ENCODE results near the gene SOD2.

SOD2 gene

DNA sequence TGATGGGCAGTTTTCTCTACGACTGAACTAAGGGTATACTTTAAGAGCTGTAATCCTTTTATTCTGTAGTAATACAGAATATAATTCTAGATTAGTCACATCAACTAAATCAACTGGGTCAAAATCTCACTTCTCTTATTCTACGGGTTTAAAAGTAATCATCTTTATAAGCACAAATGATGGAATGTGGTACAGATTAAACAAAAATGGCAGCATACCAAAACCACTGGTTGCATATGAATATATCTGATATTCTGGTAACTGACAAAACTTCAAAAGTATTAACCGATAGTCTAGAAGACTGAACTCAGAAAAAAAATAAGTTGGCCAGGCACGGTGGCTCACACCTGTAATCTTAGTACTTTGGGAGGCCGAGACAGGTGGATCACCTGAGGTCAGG, 7.0 kb downstream of the SOD2 start:
- Histone ChIP-seq H3K9me3 (peaks cover 32% of the 10 kb centered on the region), H3K4me3 (ENCODE audit: low read depth in 1 of 2, low read length in 1 of 2) (peak overlapping the region in 1 of 2 experiments; percentile 40), H3K36me3 (peaks cover 100% of the 10 kb centered on the region), H3K27me3 (no peaks in the 10 kb centered on the region), H3K4me1 (ENCODE audit: control insufficient read depth in 1 of 2, insufficient read depth in 1 of 2, low read depth in 1 of 2, low read length in 1 of 2) (peaks cover 90 to 95% of the 10 kb centered on the region in 2 experiments), H3K27ac (peak overlapping the region; percentile 35)
- TF ChIP-seq, protein P1, sequence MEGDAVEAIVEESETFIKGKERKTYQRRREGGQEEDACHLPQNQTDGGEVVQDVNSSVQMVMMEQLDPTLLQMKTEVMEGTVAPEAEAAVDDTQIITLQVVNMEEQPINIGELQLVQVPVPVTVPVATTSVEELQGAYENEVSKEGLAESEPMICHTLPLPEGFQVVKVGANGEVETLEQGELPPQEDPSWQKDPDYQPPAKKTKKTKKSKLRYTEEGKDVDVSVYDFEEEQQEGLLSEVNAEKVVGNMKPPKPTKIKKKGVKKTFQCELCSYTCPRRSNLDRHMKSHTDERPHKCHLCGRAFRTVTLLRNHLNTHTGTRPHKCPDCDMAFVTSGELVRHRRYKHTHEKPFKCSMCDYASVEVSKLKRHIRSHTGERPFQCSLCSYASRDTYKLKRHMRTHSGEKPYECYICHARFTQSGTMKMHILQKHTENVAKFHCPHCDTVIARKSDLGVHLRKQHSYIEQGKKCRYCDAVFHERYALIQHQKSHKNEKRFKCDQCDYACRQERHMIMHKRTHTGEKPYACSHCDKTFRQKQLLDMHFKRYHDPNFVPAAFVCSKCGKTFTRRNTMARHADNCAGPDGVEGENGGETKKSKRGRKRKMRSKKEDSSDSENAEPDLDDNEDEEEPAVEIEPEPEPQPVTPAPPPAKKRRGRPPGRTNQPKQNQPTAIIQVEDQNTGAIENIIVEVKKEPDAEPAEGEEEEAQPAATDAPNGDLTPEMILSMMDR (IDR thresholded peaks at IDR 0.05), result no peak

DNA sequence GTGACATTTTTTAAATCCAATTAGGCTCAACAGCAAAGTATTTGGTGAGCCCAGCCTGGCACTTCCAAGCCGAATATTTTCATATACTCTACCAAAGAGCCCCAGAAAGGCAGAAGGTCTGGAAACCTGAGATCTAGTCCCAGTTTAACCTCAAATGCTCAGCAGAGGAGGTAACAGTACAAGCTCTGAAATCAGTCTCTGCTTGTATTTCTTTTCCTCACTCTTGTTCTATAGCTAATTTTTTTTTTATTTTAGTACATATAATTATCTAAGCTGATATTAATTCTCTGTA, 9.1 kb downstream of the SOD2 start:
- Histone ChIP-seq H3K4me1 (ENCODE audit: control insufficient read depth in 1 of 2, insufficient read depth in 1 of 2, low read depth in 1 of 2, low read length in 1 of 2) (peaks cover 91 to 97% of the 10 kb centered on the region in 2 experiments), H3K4me3 (ENCODE audit: low read depth in 1 of 2, low read length in 1 of 2) (peak overlapping the region; percentile 34 to 43), H3K27me3 (no peaks in the 10 kb centered on the region), H3K9me3 (peaks cover 32% of the 10 kb centered on the region), H3K36me3 (peaks cover 100% of the 10 kb centered on the region), H3K27ac (peak overlapping the region; percentile 77)
- TF ChIP-seq, protein P1 (IDR thresholded peaks at IDR 0.05), result no peak

DNA sequence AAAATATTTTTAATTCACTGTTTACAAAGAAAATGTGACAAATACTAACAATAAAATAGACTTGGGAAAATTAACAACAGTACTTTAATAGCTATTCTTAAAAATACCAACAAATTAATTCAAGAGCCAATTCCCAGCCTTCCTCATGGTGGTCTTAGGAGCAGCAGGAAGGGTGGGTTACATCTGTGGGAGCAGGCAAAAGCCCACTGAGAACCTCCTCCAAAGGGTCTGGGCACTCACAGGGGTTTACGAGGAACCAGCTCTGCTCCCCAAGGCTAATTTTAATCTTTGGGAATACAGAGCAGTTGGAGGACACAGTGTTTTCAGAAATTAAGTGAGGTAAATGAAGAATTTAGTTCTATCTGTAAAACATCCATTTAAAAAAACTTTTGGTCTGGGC, 10.2 kb downstream of the SOD2 start:
- peaks cover 91 to 95% of the 10 kb centered on the region in 2 experiments for H3K4me1 ChIP-seq (ENCODE audit: control insufficient read depth in 1 of 2, insufficient read depth in 1 of 2, low read depth in 1 of 2, low read length in 1 of 2)
- peaks cover 100% of the 10 kb centered on the region for H3K36me3 ChIP-seq
- H3K4me3 ChIP-seq (ENCODE audit: low read depth in 1 of 2, low read length in 1 of 2), result peak overlapping the region; percentile 13 to 43
- TF ChIP-seq, protein P1 (IDR thresholded peaks at IDR 0.05), result no peak
- H3K9me3 ChIP-seq, result peaks cover 36% of the 10 kb centered on the region
- H3K27me3 ChIP-seq, result no peaks in the 10 kb centered on the region
- H3K27ac ChIP-seq, result peak overlapping the region; percentile 77

DNA sequence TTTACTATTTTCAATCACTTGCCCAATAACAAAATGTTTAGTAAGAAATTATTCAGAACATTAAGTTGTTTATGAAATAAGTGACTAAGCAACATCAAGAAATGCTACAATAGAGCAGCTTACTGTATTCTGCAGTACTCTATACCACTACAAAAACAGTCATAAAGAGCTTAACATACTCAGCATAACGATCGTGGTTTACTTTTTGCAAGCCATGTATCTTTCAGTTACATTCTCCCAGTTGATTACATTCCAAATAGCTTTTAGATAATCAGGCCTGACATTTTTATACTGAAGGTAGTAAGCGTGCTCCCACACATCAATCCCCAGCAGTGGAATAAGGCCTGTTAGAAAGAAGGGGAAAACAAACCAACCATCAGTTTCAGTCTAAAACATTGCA, 10.7 kb downstream of the SOD2 start:
- Histone ChIP-seq H3K4me3 (ENCODE audit: low read depth in 1 of 2, low read length in 1 of 2) (peak overlapping the region in 1 of 2 experiments; percentile 43), H3K27me3 (no peaks in the 10 kb centered on the region), H3K36me3 (peaks cover 100% of the 10 kb centered on the region), H3K9me3 (peaks cover 36% of the 10 kb centered on the region), H3K4me1 (ENCODE audit: control insufficient read depth in 1 of 2, insufficient read depth in 1 of 2, low read depth in 1 of 2, low read length in 1 of 2) (peaks cover 87 to 94% of the 10 kb centered on the region in 2 experiments), H3K27ac (peak overlapping the region; percentile 77)
- TF ChIP-seq, protein P1 (IDR thresholded peaks at IDR 0.05), result no peak

DNA sequence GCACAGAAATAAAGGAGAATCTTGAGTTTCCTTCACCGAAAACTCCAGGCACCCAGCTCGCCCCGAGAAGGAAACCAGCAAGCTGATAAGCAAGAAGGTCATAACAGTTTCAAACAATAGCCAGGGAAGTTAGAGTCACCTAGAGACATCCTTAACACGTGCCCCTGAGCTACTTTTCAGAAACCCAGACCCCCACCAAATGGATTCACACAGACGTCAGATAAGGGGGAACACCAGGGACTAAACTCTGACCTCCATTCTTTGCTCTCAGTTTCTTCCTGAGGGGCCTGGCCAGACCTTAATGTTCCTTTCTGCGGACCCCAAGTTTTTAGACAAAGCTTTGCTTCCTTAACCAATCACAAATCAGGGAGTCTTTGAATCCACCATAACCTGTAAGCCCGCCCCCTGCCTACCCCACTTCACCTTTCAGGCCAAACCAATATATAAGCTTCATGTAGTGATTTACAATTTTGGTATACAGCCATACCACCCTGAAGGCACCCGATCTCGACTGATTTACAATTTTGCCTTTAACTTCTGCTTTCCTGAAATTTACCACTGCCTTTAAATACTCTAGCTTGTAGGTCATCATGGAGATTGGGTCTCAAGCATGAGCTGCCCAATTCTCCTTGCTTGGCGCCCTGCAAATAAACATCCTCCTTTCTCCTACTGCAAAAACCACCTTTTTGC, 11.7 kb downstream of the SOD2 start:
- Histone ChIP-seq H3K36me3 (peaks cover 98% of the 10 kb centered on the region), H3K9me3 (peaks cover 35% of the 10 kb centered on the region), H3K4me3 (ENCODE audit: low read depth in 1 of 2, low read length in 1 of 2) (peak overlapping the region in 1 of 2 experiments; percentile 20), H3K4me1 (ENCODE audit: control insufficient read depth in 1 of 2, insufficient read depth in 1 of 2, low read depth in 1 of 2, low read length in 1 of 2) (peaks cover 78 to 84% of the 10 kb centered on the region in 2 experiments), H3K27me3 (no peaks in the 10 kb centered on the region), H3K27ac (peak overlapping the region; percentile 77)
- TF ChIP-seq, protein P1 (IDR thresholded peaks at IDR 0.05), result no peak
